Esophagus muscularis mucosa (tissue), 3 donors: ENCODE results near the gene USP48.

Experiments
- POLR2A ChIP-seq: fragments of 450-650 bp; IDR thresholded peaks from one replicate; pipeline ENCODE4 v1.6.1; 2017; ENCODE audit warnings: antibody characterized with exemption, moderate library complexity, mild to moderate bottlenecking, low read depth
- TF ChIP-seq, protein P1 (sequence below), 3 experiments: fragments of 200-600 bp in 2 of 3; fragments of 450-650 bp in 1 of 3; sonication (generic) in 2 of 3; IDR thresholded peaks; one replicate each; pipeline ENCODE4 v1.5.1; 2017 to 2019; ENCODE audit warnings: antibody characterized with exemption in 3 of 3, mild to moderate bottlenecking in 2 of 3, moderate library complexity in 1 of 3

DNA sequence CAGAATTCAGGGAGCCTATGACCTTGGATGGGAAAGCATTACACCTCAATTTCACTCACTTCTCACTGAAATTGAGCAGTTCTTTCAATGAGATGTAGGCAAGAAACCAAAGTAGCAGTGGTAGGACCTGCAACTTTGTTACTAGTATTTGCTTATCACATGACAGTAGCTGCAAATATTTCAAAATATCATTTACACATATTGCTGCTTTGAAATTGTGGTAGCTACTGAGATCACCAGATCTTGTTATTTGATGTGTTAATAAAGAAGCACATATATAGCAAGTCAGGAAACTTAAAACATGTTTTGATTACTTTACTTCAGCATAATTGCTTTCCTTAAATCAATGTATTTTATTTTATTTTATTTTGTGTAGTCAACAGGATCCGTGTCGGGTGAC is 42.0 kb upstream of the USP48 start:
- TF ChIP-seq, protein P1, sequence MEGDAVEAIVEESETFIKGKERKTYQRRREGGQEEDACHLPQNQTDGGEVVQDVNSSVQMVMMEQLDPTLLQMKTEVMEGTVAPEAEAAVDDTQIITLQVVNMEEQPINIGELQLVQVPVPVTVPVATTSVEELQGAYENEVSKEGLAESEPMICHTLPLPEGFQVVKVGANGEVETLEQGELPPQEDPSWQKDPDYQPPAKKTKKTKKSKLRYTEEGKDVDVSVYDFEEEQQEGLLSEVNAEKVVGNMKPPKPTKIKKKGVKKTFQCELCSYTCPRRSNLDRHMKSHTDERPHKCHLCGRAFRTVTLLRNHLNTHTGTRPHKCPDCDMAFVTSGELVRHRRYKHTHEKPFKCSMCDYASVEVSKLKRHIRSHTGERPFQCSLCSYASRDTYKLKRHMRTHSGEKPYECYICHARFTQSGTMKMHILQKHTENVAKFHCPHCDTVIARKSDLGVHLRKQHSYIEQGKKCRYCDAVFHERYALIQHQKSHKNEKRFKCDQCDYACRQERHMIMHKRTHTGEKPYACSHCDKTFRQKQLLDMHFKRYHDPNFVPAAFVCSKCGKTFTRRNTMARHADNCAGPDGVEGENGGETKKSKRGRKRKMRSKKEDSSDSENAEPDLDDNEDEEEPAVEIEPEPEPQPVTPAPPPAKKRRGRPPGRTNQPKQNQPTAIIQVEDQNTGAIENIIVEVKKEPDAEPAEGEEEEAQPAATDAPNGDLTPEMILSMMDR (IDR thresholded peaks at IDR 0.05) = no peak
- TF ChIP-seq POLR2A = no peak
